Lower leg skin (tissue), 3 donors: ENCODE measurements around the gene FUOM.

Source experiments
- CTCF ChIP-seq, 3 donors: fragments of 450-650 bp; IDR thresholded peaks; one replicate each; pipeline ENCODE4 v1.5.1; 2016; ENCODE audit warnings: antibody characterized with exemption in 3 of 3, mild to moderate bottlenecking in 3 of 3, moderate library complexity in 2 of 3
- POLR2A ChIP-seq, 2 donors: fragments of 450-650 bp; IDR thresholded peaks; one replicate each; pipeline ENCODE4 v1.6.1; 2016 to 2017; ENCODE audit warnings: antibody characterized with exemption in 2 of 2, mild to moderate bottlenecking in 1 of 2, moderate library complexity in 1 of 2

GRCh38 chr10:133316266-133316665 is 41.6 kb downstream of the FUOM start:
- TF ChIP-seq CTCF (IDR thresholded peaks at IDR 0.05) (no peak), POLR2A (IDR thresholded peaks at IDR 0.05) (no peak)
